Effector CD4-positive, alpha-beta T cell (primary cell): ENCODE data around the gene DHX32.
"Not testable (repeated sequence)": the region's sequence is repeated elsewhere in the genome, so short reads cannot be mapped to it uniquely, and the experiment has no call there.

Source experiments
- DNase-seq: peaks from one replicate; pipeline ENCODE4 v3.0.0-alpha.2; 2020
- total RNA-seq: gene quantifications from one replicate; lab custom pipeline; 2026; lab: John Stamatoyannopoulos, UW

The DHX32 gene
- total RNA-seq: 10.1 reads per million, percentile 32 among the genes with 10 or more reads in this experiment

- DNase-seq: no peak
Measured at GRCh38 chr10:125881192-125881591, at the start of gene DHX32. Gene DHX32, minus strand, starts transcription at chr10:125881292. Its CDS starts 468 bp downstream, at chr10:125880824.

GRCh38 chr10:125929618-125930017, 48.5 kb upstream of the DHX32 start:
- no peak for DNase-seq

- no peak for DNase-seq
Measured at GRCh38 chr10:125928928-125929585, 48.0 kb upstream of the DHX32 start.

GRCh38 chr10:125927265-125927664, 46.2 kb upstream of the DHX32 start:
- DNase-seq: not testable (repeated sequence)

GRCh38 chr10:125926247-125926646, 45.2 kb upstream of the DHX32 start:
- no peak for DNase-seq

GRCh38 chr10:125925262-125925834, 44.3 kb upstream of the DHX32 start:
- no peak for DNase-seq

- DNase-seq: not testable (repeated sequence)
Measured at GRCh38 chr10:125921643-125922306, 40.7 kb upstream of the DHX32 start.

GRCh38 chr10:125917704-125918361, 36.7 kb upstream of the DHX32 start:
- DNase-seq: not testable (repeated sequence)

- DNase-seq: no peak
Measured at GRCh38 chr10:125916977-125917376, 35.9 kb upstream of the DHX32 start.

- DNase-seq: not testable (repeated sequence)
Measured at GRCh38 chr10:125913277-125913676, 32.2 kb upstream of the DHX32 start.

- no peak for DNase-seq
Measured at GRCh38 chr10:125911990-125912389, 30.9 kb upstream of the DHX32 start.

GRCh38 chr10:125911145-125911544, 30.1 kb upstream of the DHX32 start:
- no peak for DNase-seq

GRCh38 chr10:125909491-125909890, 28.4 kb upstream of the DHX32 start:
- not testable (repeated sequence) for DNase-seq

- not testable (repeated sequence) for DNase-seq
Measured at GRCh38 chr10:125908813-125909212, 27.7 kb upstream of the DHX32 start.

GRCh38 chr10:125907598-125907997, 26.5 kb upstream of the DHX32 start:
- not testable (repeated sequence) for DNase-seq

- not testable (repeated sequence) for DNase-seq
Measured at GRCh38 chr10:125905069-125905994, 24.2 kb upstream of the DHX32 start.

GRCh38 chr10:125903135-125903640, 22.1 kb upstream of the DHX32 start:
- DNase-seq: not testable (repeated sequence)

GRCh38 chr10:125900963-125901362, 19.9 kb upstream of the DHX32 start:
- DNase-seq: not testable (repeated sequence)

GRCh38 chr10:125897317-125897716, 16.2 kb upstream of the DHX32 start:
- DNase-seq: not testable (repeated sequence)

GRCh38 chr10:125896088-125896934, 15.2 kb upstream of the DHX32 start, which contains the start of gene FANK1:
Gene FANK1, plus strand, starts transcription at chr10:125896564. Its CDS starts 79 bp downstream, at chr10:125896643.
- DNase-seq: peak; percentile 58
